Ascending aorta (tissue), 2 donors: Measurements from ENCODE around the gene LRRC47. TPM values are rescaled to one million over a fixed set of nuclear protein-coding genes. Genes with fewer than 3 reads are reported as not detected.

Experiments used
- DNase-seq, 2 donors: peaks; one replicate each; pipeline ENCODE4 v3.0.0-alpha.2; 2019; ENCODE audit warnings: low spot score in 2 of 2
- H3K27ac ChIP-seq, 2 donors: fragments of 200-600 bp; sonication (generic); one replicate each; pipeline ENCODE4 v1.5.1; 2016 to 2017; ENCODE audit warnings: mild to moderate bottlenecking in 1 of 2
- H3K27me3 ChIP-seq: fragments of 200-600 bp; sonication (generic); one replicate; pipeline ENCODE4 v1.5.1; 2017
- H3K36me3 ChIP-seq, 2 donors: fragments of 200-600 bp; sonication (generic); one replicate each; pipeline ENCODE4 v1.5.1; 2016
- H3K4me1 ChIP-seq, 2 donors: fragments of 200-600 bp; sonication (generic); one replicate each; pipeline ENCODE4 v1.5.1; 2016 to 2017; ENCODE audit warnings: mild to moderate bottlenecking in 1 of 2
- H3K4me3 ChIP-seq, 2 donors: fragments of 200-600 bp; sonication (generic); one replicate each; pipeline ENCODE4 v1.5.1; 2016 to 2017; ENCODE audit warnings: mild to moderate bottlenecking in 1 of 2
- H3K9me3 ChIP-seq, 2 donors: fragments of 200-600 bp; sonication (generic); one replicate each; pipeline ENCODE4 v1.5.1; 2016
- intact Hi-C: fragments of 100-400 bp; cut with DNase I; formaldehyde crosslinking; loops from one replicate; pipeline ENCODE4 v1.15.1; 2023
- total RNA-seq: library from RNA; depleted of rRNA; stranded (reverse); fragments of >200 nt; gene quantifications from one replicate; pipeline ENCODE4 v1.1.0, GENCODE V29; 2016
- TF ChIP-seq, protein P1 (sequence below), 3 experiments: fragments of 200-600 bp in 2 of 3; fragments of 450-650 bp in 1 of 3; sonication (generic) in 2 of 3; IDR thresholded peaks; one replicate each; pipeline ENCODE4 v1.5.1; 2016 to 2019; ENCODE audit warnings: antibody characterized with exemption in 3 of 3, mild to moderate bottlenecking in 1 of 3, moderate library complexity in 1 of 3

The LRRC47 gene
- total RNA-seq, 1 donor from 2014 or later: 41.5 TPM

DNA sequence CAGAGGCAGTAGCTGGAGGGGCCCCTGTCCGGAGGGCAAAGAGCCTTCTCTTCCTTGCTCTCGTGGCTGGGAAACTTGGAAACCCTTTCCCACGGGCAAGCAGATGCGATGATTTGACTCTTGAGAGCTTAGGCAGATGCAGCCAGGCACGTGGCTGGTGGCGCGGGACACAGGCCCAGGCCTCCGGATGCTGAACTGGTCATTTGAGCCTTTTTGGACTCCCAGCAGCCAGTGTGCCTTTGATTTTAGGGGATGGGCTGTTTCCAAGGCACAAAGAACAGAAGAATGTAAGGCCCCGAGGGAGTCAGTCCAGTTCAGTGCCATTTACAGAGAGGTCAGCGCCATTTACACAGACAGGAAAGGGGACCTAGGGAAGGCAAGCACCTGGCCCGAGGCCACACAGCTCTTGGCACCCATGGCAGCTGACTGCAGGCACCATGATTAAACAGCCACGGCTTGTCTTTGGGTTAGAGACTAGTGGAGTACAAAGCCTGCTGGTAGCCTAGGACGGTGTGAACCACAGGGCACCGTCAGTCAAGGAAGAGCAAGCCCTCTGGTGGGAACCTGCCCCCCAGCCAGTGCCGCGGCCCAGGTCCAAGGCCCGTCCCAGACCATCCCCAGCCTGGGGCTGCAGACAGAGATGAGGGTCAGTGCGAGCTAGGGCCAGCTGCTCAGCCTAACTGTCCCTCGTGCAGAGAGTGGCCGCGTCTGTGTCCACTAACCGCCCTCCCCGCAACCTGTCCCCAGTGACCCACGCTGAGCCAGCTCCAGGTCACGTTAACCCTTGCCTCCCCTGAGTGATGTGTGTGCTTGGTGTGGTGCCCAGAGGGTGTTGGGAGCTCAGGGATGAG, 64.5 kb downstream of the LRRC47 start:
- intact Hi-C loops: no loop called here
- no peak overlapping the region for H3K4me3 ChIP-seq
- TF ChIP-seq, protein P1, sequence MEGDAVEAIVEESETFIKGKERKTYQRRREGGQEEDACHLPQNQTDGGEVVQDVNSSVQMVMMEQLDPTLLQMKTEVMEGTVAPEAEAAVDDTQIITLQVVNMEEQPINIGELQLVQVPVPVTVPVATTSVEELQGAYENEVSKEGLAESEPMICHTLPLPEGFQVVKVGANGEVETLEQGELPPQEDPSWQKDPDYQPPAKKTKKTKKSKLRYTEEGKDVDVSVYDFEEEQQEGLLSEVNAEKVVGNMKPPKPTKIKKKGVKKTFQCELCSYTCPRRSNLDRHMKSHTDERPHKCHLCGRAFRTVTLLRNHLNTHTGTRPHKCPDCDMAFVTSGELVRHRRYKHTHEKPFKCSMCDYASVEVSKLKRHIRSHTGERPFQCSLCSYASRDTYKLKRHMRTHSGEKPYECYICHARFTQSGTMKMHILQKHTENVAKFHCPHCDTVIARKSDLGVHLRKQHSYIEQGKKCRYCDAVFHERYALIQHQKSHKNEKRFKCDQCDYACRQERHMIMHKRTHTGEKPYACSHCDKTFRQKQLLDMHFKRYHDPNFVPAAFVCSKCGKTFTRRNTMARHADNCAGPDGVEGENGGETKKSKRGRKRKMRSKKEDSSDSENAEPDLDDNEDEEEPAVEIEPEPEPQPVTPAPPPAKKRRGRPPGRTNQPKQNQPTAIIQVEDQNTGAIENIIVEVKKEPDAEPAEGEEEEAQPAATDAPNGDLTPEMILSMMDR (IDR thresholded peaks at IDR 0.05): no peak

GRCh38 chr1:3730543-3731247, 65.6 kb downstream of the LRRC47 start:
- intact Hi-C loops: no loop called here
- DNase-seq: no peak
- Histone ChIP-seq H3K9me3 (no peaks in the 10 kb centered on the region), H3K4me3 (no peak overlapping the region), H3K36me3 (peaks cover 0 to 8% of the 10 kb centered on the region in 2 donors), H3K4me1 (no peaks in the 10 kb centered on the region), H3K27me3 (no peaks in the 10 kb centered on the region), H3K27ac (no peak overlapping the region)
- TF ChIP-seq, protein P1 (IDR thresholded peaks at IDR 0.05): no peak

More for the DNA sequence above, 64.5 kb downstream of the LRRC47 start:
- Histone ChIP-seq H3K27ac (no peak overlapping the region), H3K4me1 (no peaks in the 10 kb centered on the region), H3K9me3 (no peaks in the 10 kb centered on the region), H3K36me3 (peaks cover 3 to 15% of the 10 kb centered on the region in 2 donors), H3K27me3 (no peaks in the 10 kb centered on the region)
- DNase-seq: no peak

DNA sequence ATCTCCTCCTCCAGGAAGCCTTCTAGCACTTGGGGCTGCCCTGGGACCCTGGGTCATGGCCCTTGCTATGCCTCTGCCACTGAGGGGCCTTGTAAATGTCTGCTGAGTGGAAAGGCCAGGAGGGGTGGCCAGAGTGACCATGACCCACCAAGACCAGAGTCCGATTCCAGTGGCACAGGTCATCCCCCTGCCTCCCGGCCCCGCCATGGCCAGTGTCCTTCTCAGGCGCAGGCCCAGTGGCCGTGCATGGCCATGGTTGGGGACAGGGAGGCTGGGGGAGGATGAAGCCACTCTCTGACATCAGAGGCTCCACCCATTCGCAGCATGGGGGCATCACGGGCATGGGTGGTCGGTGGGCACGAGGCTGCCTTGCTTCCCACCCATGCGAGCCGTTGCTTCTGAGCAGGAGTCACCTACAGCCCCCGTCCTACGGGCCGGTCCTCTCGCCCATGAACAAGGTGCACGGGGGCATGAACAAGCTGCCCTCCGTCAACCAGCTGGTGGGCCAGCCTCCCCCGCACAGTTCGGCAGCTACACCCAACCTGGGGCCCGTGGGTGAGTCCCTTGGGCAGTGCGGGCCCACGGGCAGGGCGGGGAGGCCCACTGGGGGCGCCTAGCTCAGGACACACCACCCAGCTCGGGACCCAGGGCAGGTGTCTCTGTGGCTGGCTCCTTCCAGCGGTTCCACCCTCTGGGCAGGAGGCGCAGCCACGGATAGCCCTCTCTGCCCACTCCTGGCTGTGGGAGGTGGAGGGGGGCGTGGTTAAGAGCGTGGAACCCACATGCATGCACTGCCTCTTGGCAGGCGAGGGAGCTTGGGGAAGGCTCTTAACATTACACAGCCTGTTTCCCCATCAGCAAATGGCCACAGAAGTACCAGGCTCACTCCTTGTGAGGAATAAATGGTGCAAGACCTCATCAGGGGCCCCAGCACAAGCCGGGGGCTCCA, 66.4 kb downstream of the LRRC47 start:
- Histone ChIP-seq H3K4me1 (no peaks in the 10 kb centered on the region), H3K4me3 (no peak overlapping the region), H3K27ac (no peak overlapping the region), H3K9me3 (no peaks in the 10 kb centered on the region), H3K36me3 (no peaks in the 10 kb centered on the region), H3K27me3 (no peaks in the 10 kb centered on the region)
- no peak for DNase-seq
- TF ChIP-seq, protein P1 (IDR thresholded peaks at IDR 0.05): no peak
- intact Hi-C loops: no loop called here

Other genes with a start within 250 kb of the LRRC47 start
- gene MEGF6, start 185.0 kb downstream of the LRRC47 start, total RNA-seq: 194 TPM
- 18.9 TPM for gene TPRG1L, start 171.5 kb downstream of the LRRC47 start, total RNA-seq
- 14.4 TPM for gene WRAP73, start 146.4 kb downstream of the LRRC47 start, total RNA-seq
- gene TP73, start 144.0 kb downstream of the LRRC47 start, total RNA-seq: not detected
- not detected for gene CCDC27, start 44.0 kb downstream of the LRRC47 start, total RNA-seq
- gene SMIM1, start 23.7 kb downstream of the LRRC47 start, total RNA-seq: not detected
- 93.6 TPM for gene CEP104, start 60.7 kb upstream of the LRRC47 start, total RNA-seq
- gene DFFB, start 61.0 kb upstream of the LRRC47 start, total RNA-seq: 45.4 TPM
- gene C1orf174, start 103.8 kb upstream of the LRRC47 start, total RNA-seq: 14.9 TPM